Neutrophil (primary cell): ENCODE data around the gene ZNF407.

Experiments used
- H3K27ac ChIP-seq: fragments of 200-600 bp; sonication (generic); 2 replicates; pipeline ENCODE4 v1.5.1; 2016; ENCODE audit warnings: mild to moderate bottlenecking, moderate library complexity
- H3K27me3 ChIP-seq: fragments of 200-600 bp; sonication (generic); 2 replicates; pipeline ENCODE4 v1.6.0; 2016; ENCODE audit warnings: mild to moderate bottlenecking
- H3K36me3 ChIP-seq: fragments of 200-600 bp; sonication (generic); 2 replicates; pipeline ENCODE4 v1.5.1; 2017
- H3K4me1 ChIP-seq, 2 experiments: fragments of 200-600 bp in 1 of 2; sonication (generic) in 1 of 2; 1 replicate in 1 of 2; 2 replicates in 1 of 2; pipeline versions ENCODE4 v1.5.1 to v1.6.1; 2013 to 2016; ENCODE audit warnings: low read depth in 1 of 2, low read length in 1 of 2, mild to moderate bottlenecking in 1 of 2, moderate library complexity in 1 of 2; ENCODE audit not compliant: control insufficient read depth in 1 of 2, insufficient read depth in 1 of 2
- H3K4me3 ChIP-seq, 2 experiments: fragments of 200-600 bp in 1 of 2; sonication (generic) in 1 of 2; 1 replicate in 1 of 2; 2 replicates in 1 of 2; pipeline ENCODE4 v1.5.1; 2013 to 2016; ENCODE audit warnings: low read depth in 1 of 2, low read length in 1 of 2, mild to moderate bottlenecking in 1 of 2, moderate library complexity in 1 of 2
- H3K9me3 ChIP-seq: fragments of 200-600 bp; sonication (generic); 2 replicates; pipeline ENCODE4 v1.5.1; 2016
- TF ChIP-seq, protein P1 (sequence below): fragments of 200-600 bp; sonication (generic); IDR thresholded peaks from 2 replicates; pipeline ENCODE4 v1.5.1; 2016; ENCODE audit warnings: antibody characterized with exemption

ZNF407 gene

DNA sequence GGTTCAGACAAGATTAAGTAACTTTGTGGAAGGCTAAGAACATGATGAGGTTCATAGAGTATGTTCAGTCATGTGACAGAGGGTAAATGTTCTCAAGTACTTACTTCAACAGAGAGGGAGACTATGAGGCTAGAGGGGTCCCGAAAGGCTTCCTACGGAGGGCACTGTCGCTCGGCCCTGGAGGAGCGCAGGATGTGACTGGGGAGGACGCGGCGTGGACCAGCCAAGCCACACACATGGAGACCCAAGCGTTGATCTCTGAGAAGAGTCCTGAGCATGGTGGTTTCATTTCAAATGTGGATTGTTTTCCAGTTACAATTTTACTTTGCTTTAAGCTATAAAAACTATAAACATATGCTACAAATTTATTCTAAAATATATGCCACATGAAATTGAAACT is 383.8 kb downstream of the ZNF407 start:
- Histone ChIP-seq H3K4me1 (no peaks in the 10 kb centered on the region), H3K27ac (no peak overlapping the region), H3K27me3 (no peaks in the 10 kb centered on the region), H3K9me3 (no peaks in the 10 kb centered on the region), H3K36me3 (peaks cover 15% of the 10 kb centered on the region), H3K4me3 (no peak overlapping the region)
- TF ChIP-seq, protein P1, sequence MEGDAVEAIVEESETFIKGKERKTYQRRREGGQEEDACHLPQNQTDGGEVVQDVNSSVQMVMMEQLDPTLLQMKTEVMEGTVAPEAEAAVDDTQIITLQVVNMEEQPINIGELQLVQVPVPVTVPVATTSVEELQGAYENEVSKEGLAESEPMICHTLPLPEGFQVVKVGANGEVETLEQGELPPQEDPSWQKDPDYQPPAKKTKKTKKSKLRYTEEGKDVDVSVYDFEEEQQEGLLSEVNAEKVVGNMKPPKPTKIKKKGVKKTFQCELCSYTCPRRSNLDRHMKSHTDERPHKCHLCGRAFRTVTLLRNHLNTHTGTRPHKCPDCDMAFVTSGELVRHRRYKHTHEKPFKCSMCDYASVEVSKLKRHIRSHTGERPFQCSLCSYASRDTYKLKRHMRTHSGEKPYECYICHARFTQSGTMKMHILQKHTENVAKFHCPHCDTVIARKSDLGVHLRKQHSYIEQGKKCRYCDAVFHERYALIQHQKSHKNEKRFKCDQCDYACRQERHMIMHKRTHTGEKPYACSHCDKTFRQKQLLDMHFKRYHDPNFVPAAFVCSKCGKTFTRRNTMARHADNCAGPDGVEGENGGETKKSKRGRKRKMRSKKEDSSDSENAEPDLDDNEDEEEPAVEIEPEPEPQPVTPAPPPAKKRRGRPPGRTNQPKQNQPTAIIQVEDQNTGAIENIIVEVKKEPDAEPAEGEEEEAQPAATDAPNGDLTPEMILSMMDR: no peak

DNA sequence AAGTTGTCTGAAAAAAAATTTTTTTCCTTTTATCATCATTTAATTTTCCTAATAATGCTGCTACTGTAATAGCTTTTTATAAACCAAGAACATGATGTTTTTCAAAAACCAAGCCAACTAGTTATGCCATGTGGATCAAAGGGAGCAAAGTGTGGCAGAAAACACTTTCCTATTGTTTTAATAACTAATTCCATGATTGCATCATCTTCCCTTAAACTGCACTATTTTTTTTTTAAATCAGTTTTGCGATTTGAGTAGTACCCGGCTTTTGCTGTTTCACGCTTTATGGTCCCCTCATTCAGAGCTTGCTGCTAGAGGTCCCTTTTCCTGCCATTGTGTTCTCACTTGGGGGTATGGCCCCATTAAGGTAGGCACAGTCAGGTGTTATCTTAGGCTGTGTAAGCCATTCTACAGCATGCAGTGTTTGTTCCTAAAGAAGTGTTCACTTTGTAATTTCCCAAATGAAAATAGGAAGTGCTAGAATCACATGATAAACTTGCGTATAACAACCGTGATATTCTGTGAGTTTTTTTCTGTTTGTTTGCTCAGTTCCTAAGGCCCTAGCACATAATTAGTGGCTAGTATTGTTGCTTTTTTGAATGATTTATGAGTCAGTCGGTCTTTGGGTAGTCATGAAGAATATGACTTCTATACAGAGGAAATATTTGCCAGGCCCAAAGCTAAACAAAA is 385.4 kb downstream of the ZNF407 start:
- Histone ChIP-seq H3K27me3 (no peaks in the 10 kb centered on the region), H3K9me3 (no peaks in the 10 kb centered on the region), H3K4me1 (no peaks in the 10 kb centered on the region), H3K36me3 (peaks cover 15% of the 10 kb centered on the region), H3K27ac (no peak overlapping the region), H3K4me3 (no peak overlapping the region)
- TF ChIP-seq, protein P1: no peak

DNA sequence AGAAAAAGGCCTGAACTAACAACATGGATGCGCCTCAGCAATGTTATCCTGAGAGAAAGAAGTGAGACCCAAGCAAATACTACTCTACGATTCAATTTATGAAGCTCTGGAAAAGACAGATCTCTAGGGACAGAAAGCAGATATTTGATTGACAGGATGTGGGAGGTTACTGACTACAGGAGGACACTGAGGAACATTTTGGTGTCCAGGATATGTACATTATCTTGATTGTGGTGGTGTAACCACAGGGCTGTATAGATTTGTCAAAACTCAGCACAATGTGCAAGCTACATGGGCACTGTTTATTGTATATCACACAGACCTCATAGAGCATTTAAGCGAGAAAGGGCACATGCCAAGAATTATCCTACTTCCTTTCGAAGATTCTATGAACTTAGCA is 391.5 kb downstream of the ZNF407 start:
- H3K27ac ChIP-seq: no peak overlapping the region
- H3K4me3 ChIP-seq: no peak overlapping the region

DNA sequence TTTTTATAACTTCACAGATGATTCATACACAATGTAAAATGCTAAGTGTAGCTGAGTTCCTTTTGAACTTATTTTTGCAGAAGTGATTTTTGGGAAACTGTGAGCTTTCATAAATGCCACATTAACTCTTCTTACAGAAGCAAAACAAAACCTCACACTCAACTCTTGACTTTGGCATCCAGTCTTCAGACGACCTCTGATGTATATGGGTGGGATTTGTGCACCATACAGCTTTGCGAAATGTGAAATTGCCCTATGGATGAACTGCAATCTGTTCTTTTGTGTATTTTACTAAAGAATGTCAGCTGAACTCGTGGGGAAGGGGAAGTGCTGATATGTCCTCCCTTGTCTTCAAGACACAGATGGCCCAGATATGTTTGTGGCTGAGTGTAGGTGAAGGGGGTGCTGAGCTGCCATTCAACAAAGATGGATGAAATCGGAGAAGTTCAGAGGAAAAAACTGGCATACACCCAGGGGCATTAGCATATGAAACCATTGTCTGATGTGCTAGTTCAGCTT is 393.0 kb downstream of the ZNF407 start:
- Histone ChIP-seq H3K9me3 (no peaks in the 10 kb centered on the region), H3K4me3 (no peak overlapping the region), H3K36me3 (no peaks in the 10 kb centered on the region), H3K4me1 (no peaks in the 10 kb centered on the region), H3K27ac (peak overlapping the region; percentile 58), H3K27me3 (no peaks in the 10 kb centered on the region)
- TF ChIP-seq, protein P1: no peak

More for the DNA sequence above, 391.5 kb downstream of the ZNF407 start:
- Histone ChIP-seq H3K27me3 (no peaks in the 10 kb centered on the region), H3K4me1 (no peaks in the 10 kb centered on the region), H3K9me3 (no peaks in the 10 kb centered on the region), H3K36me3 (no peaks in the 10 kb centered on the region)
- TF ChIP-seq, protein P1: no peak

DNA sequence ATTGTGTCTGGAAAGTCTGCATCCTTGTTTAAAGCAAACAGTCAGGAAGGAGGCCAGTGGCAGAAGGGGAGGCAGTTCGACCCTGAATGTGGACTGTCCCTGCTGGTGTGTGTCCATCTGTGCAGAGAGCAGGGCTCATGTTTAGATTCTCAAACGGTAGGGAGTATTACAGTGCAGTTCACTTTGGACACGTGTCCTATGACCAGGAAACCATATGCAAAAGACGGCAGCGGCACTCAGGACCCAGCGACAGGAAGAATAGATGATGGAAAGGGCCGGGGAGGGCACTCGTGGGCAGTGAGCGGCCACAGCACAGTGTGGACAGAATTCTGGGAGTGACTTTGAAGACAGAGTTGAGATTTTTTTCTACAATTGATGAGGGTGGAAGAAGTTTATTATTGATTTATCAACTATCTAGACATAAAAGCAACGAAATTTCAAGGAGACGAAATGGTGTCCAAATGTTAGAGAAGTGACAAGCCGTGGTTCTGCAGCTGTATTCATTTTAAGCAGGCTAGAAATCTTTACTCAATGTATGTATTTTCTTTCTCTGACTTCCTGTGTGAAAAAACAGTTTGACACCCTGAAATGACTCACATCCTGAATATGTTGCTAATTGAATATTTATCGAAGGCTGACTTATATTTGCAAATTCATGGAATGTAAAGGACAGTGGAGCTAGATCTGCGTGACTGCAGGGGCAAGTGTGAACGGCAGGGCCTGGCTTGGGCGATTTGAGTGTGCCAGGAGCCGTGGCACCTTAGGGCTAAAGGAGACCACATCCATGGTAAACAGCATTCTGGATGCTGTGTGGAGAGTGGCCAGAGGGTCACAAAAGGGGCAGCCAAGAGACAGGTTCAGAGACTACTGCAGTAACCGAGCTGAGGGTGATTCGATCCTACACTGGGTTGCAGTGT is 397.1 kb downstream of the ZNF407 start:
- H3K9me3 ChIP-seq: no peaks in the 10 kb centered on the region
- H3K4me1 ChIP-seq: no peaks in the 10 kb centered on the region
- TF ChIP-seq, protein P1: no peak
- H3K27ac ChIP-seq: no peak overlapping the region
- H3K36me3 ChIP-seq: no peaks in the 10 kb centered on the region
- H3K4me3 ChIP-seq: no peak overlapping the region
- H3K27me3 ChIP-seq: no peaks in the 10 kb centered on the region
